ENCODE data around the gene AOC1. TPM values are rescaled to one million over a fixed set of nuclear protein-coding genes. Genes with fewer than 3 reads are reported as not detected.

AOC1 gene
- total RNA-seq, 1 donor from 2014 or later = not detected

DNA sequence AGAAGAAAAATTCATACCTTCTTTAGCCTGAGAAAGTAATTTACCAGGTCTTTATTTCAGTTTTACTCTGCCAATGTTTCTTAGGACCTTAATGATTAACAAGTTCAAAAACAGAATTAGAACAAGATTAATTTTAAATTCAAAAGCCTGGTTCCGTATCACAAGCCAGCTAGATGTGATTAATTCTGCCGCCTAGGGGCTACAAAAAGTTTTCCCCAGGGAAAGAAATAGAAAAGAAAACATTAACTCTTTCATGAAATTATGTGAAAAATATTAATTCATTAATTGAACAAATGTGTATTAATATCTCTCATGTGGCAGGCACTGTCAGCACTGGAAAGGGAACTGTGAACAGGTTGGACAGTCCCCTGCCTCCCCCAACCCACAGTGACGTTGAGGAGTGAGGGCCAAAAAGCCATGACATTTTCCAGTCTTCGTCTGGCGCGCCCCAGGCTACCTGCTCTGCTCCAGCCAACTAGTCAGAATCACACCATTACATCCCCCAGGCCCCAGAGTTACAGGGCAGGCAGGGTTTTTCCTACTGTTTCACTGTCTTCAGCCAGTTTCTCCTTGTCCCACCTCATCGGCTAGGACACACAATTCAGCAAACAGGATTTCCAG, 31.6 kb upstream of the AOC1 start:
- no peak for DNase-seq (ENCODE audit: low read depth, low spot score)
- TF ChIP-seq, protein P1, sequence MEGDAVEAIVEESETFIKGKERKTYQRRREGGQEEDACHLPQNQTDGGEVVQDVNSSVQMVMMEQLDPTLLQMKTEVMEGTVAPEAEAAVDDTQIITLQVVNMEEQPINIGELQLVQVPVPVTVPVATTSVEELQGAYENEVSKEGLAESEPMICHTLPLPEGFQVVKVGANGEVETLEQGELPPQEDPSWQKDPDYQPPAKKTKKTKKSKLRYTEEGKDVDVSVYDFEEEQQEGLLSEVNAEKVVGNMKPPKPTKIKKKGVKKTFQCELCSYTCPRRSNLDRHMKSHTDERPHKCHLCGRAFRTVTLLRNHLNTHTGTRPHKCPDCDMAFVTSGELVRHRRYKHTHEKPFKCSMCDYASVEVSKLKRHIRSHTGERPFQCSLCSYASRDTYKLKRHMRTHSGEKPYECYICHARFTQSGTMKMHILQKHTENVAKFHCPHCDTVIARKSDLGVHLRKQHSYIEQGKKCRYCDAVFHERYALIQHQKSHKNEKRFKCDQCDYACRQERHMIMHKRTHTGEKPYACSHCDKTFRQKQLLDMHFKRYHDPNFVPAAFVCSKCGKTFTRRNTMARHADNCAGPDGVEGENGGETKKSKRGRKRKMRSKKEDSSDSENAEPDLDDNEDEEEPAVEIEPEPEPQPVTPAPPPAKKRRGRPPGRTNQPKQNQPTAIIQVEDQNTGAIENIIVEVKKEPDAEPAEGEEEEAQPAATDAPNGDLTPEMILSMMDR (conservative IDR thresholded peaks at IDR 0.05) = no peak
- Mint-ChIP-seq H3K4me3 (no peak overlapping the region), H3K27me3 (ENCODE audit: low read depth) (no peaks in the 10 kb centered on the region), H3K9me3 (peaks cover 18% of the 10 kb centered on the region), H3K4me1 (no peaks in the 10 kb centered on the region), H3K27ac (ENCODE audit: unreplicated experiment) (no peak overlapping the region), H3K36me3 (ENCODE audit: low read depth) (peaks cover 7% of the 10 kb centered on the region)

DNA sequence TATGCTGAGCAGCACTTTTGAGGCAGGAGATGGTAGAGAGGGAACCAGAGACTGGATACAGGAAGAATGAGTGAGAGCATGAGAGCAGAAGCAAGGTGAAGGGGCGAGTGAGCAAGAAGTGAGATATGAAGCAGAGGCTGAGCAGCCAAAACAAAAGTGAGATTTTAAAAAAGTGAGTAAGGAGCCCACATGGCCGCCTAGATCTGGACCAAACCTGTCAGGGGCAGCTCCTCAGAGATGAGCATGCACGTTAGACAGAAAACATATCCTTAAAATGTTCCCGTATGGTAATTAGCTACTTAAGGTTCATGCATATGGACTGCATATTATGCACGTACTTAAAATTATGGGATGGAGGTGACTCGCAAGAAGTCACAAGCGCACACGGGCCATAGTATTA, 29.3 kb upstream of the AOC1 start:
- Mint-ChIP-seq H3K4me1 (no peaks in the 10 kb centered on the region), H3K36me3 (ENCODE audit: low read depth) (peaks cover 2% of the 10 kb centered on the region), H3K4me3 (no peak overlapping the region), H3K27me3 (ENCODE audit: low read depth) (no peaks in the 10 kb centered on the region), H3K27ac (ENCODE audit: unreplicated experiment) (peak overlapping the region; percentile 0), H3K9me3 (peaks cover 14% of the 10 kb centered on the region)
- TF ChIP-seq, protein P1 (conservative IDR thresholded peaks at IDR 0.05) = no peak
- no peak for DNase-seq (ENCODE audit: low read depth, low spot score)

DNA sequence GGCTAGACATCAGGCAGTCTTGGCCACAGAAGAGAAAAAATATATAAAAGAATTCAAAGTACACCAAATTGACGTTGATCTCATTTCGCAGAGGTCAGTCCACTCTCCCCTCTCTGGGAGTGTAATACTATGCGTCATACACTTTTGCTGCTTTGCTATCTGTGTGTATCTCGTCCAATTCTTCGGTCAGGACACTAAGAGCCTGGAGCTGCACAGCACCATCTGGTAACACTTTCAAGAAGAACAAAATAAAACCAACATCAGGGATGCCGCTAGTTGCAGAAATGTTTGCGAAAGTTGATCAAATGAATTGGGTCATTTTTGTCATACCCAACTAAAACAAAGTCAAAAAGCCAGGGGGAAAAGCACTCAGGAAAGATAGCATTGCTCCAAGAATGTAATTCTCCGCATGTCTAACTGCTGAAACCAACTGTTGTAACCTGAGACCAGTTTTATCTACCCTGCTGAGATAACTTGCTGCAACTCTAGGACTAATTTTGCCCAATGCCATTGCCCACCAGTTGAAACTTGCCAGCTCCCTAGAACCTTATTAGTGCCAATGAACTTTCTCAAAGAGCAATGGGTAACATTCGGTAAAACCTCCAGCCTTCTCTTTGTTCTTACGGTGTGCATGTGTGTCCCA, 28.7 kb upstream of the AOC1 start:
- TF ChIP-seq, protein P1 (conservative IDR thresholded peaks at IDR 0.05) = no peak
- Mint-ChIP-seq H3K4me1 (no peaks in the 10 kb centered on the region), H3K36me3 (ENCODE audit: low read depth) (peaks cover 2% of the 10 kb centered on the region), H3K4me3 (no peak overlapping the region), H3K27me3 (ENCODE audit: low read depth) (peaks cover 2% of the 10 kb centered on the region), H3K9me3 (peaks cover 11% of the 10 kb centered on the region), H3K27ac (ENCODE audit: unreplicated experiment) (no peak overlapping the region)
- DNase-seq (ENCODE audit: low read depth, low spot score) = no peak

DNA sequence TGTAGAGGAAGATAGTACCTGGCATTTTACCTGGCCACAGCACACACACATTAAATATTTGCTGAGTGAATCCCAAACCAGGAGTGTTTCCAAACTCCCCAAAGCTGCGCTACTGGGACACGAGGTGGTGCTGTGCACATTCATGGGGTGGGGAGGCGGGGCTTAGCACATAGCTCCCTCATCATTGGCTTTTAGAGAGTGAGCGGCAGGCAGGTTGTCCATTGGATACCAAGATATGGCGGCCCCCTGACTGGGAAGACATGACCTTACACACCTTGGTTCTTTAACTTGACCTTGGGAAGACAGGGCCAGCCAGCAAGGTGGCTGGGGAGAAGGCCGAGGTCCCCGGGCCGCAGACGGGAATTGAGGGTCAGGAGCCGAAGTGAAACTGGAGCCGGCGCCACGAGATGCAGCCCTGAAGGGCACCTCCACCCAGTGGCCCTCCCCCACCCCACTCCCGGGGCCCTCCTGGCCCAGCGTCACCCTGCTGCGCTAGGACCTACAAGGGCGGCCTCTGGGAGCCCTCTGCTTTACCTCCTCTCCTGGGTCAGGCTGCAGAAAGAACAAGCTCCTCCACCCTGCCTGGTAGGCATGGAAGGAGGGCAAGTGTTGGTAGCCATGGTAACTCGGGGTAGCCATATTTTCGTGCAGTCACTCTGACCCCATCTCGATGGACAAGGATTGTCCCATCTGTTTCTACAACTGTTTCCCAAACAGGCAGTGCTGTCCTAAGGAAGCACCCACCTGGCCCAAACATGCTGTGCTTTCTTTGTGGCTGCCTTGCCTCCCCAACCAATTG, 27.7 kb upstream of the AOC1 start:
- TF ChIP-seq, protein P1 (conservative IDR thresholded peaks at IDR 0.05) = no peak
- H3K27me3 Mint-ChIP-seq (ENCODE audit: low read depth) = peaks cover 2% of the 10 kb centered on the region
- no peak overlapping the region for H3K4me3 Mint-ChIP-seq
- no peaks in the 10 kb centered on the region for H3K4me1 Mint-ChIP-seq
- no peak for DNase-seq (ENCODE audit: low read depth, low spot score)
- peaks cover 11% of the 10 kb centered on the region for H3K9me3 Mint-ChIP-seq
- peaks cover 2% of the 10 kb centered on the region for H3K36me3 Mint-ChIP-seq (ENCODE audit: low read depth)
- H3K27ac Mint-ChIP-seq (ENCODE audit: unreplicated experiment) = no peak overlapping the region

DNA sequence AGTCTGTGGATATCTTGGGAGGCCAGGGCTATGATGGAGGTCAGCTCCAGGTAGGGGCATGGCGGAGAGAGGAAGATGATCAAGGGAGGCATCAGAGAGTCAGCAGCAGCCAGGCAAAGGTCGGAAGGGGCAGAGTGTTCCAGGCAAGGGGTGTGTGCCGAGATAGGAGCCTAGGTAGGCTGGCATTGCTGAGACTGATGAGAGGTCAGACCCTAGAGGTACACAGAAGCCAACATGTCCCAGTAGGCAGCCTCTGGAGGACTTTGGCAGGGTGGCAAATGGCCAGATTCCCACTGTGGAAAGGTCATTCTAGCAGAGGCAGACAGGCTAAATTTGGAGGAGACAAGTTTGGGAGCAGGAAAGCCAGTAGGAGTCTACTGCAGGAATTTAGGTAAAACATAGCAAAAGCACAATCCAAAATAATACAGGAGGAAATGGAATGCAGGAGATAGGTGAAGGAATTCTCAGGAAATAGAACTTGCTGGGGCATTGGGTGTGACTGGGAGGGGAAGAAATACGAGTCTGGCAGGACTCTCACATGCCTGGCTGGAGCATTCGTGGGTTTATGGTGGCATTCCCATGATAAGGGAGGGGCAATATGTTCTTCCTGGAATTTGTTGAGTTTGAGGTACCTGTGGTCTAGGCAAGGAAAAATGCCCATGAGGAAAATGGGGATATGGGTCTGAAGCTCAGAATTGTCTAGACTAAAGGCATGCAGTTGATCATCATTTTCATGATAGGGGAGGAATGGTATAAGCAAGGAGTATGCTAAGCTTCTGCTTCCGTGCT, 26.1 kb upstream of the AOC1 start:
- Mint-ChIP-seq H3K27ac (ENCODE audit: unreplicated experiment) (no peak overlapping the region), H3K36me3 (ENCODE audit: low read depth) (peaks cover 2% of the 10 kb centered on the region), H3K27me3 (ENCODE audit: low read depth) (peaks cover 2% of the 10 kb centered on the region), H3K9me3 (peaks cover 11% of the 10 kb centered on the region), H3K4me1 (peaks cover 8% of the 10 kb centered on the region), H3K4me3 (no peak overlapping the region)
- DNase-seq (ENCODE audit: low read depth, low spot score) = no peak
- TF ChIP-seq, protein P1 (conservative IDR thresholded peaks at IDR 0.05) = no peak

Data from neural crest cell (in vitro differentiated cells).